ENCODE data around the gene RNU5B-1. TPM values are rescaled to one million over a fixed set of nuclear protein-coding genes. Genes with fewer than 3 reads are reported as not detected.

Gene RNU5B-1
- total and polyA plus RNA-seq, 9 of the 15 experiments (the other 6 are each of a cell fraction or from before 2014, with no cell fraction given) = 14.2 TPM; not detected in 8

- ATAC-seq (no peak), FAIRE-seq (no peak), DNase-seq (ENCODE audit: extremely low read depth in 1 of 4, low spot score in 3 of 4) (no peak)
- WGBS (ENCODE audit: insufficient coverage, low coverage, missing lambda C conversion rate) = 10% methylated on average over 2 of the region's 12 CpGs
- intact Hi-C loops (cut with micrococcal nuclease) (no loop called here), in situ Hi-C loops (cut with MboI) (no loop called here)
- H3K27me3 ChIP-seq (ENCODE audit: control insufficient read depth in 2 of 2, insufficient read depth in 2 of 2, low read length in 2 of 2) = peaks cover 19 to 48% of the 10 kb centered on the region in 2 experiments; a peak in 4 of 5 replicates
- H3K27ac ChIP-seq (ENCODE audit: extremely low read depth, low read depth, low read length) = no peak overlapping the region
- TF ChIP-seq LEF1 (IDR thresholded peaks at IDR 0.05) (no peak), OTX1 (CRISPR knock-in tag; IDR thresholded peaks at IDR 0.05) (no peak), RBM25 (IDR thresholded peaks at IDR 0.05; ENCODE audit: low read depth, low read length, severe bottlenecking) (no peak), E2F4 (CRISPR knock-in tag; IDR thresholded peaks at IDR 0.05; ENCODE audit: low read depth) (no peak), ZNF274 (IDR thresholded peaks at IDR 0.05; ENCODE audit: borderline replicate concordance, low read depth, low read length) (no peak), KLF13 (tag; IDR thresholded peaks at IDR 0.05; ENCODE audit: borderline replicate concordance, low read depth) (no peak), MEIS2 (IDR thresholded peaks at IDR 0.05; ENCODE audit: partially characterized antibody) (no peak), CEBPZ (IDR thresholded peaks at IDR 0.05; ENCODE audit: borderline replicate concordance, low read depth, low read length) (no peak), NBN (IDR thresholded peaks at IDR 0.05; ENCODE audit: low read depth) (no peak), NCOA1 (IDR thresholded peaks at IDR 0.05; ENCODE audit: low read depth) (no peak), PHF20 (IDR thresholded peaks at IDR 0.05; ENCODE audit: partially characterized antibody) (no peak), ZNF518B (CRISPR knock-in tag; IDR thresholded peaks at IDR 0.05) (no peak)
- H3K9me3 ChIP-seq (replicated peaks; ENCODE audit: control insufficient read depth, insufficient read depth, low read depth, low read length) = no peaks in the 10 kb centered on the region
- H4K20me1 ChIP-seq (replicated peaks; ENCODE audit: control insufficient read depth, insufficient read depth, low read length) = no peaks in the 10 kb centered on the region; the same call in 1 of the 2 replicates
- H3K79me2 ChIP-seq (ENCODE audit: control insufficient read depth, insufficient read depth, low read length) = no peaks in the 10 kb centered on the region
- H3K9me1 ChIP-seq (ENCODE audit: control insufficient read depth, insufficient read depth, low read length) = no peaks in the 10 kb centered on the region
- H2AFZ ChIP-seq (ENCODE audit: low read depth, low read length) = no peak overlapping the region
- no peak overlapping the region; a peak in 1 of 4 replicates for H3K9ac ChIP-seq (ENCODE audit: insufficient read depth in 1 of 2, low read depth in 2 of 2, low read length in 2 of 2)
- ChIA-PET CTCF (ENCODE audit: low intra/inter-chr PET ratio) (no interaction called here), POLR2A (interaction anchor here (2.5 kb wide), 1 partner anchor 21 kb away, joined by 16 read pairs; the partner anchor contains the start of gene RNU5B-1)
- H3K4me1 ChIP-seq (replicated peaks in 1 of 2; ENCODE audit: control insufficient read depth in 2 of 2, insufficient read depth in 2 of 2, low read length in 2 of 2) = peaks cover 0 to 21% of the 10 kb centered on the region in 2 experiments; a peak in 2 of 5 replicates
- H3K4me2 ChIP-seq (ENCODE audit: insufficient read depth, low read length) = no peak overlapping the region
- no peaks in the 10 kb centered on the region for H3K36me3 ChIP-seq (ENCODE audit: control insufficient read depth, insufficient read depth, low read length)
- no peak overlapping the region for H3K4me3 ChIP-seq
- BruUV-seq (replicated peaks) = no TSS peak
These were observed 21.6 kb downstream of the RNU5B-1 start for GRCh38 chr15:65326117-65326526.

All from K562 (cell line).